ENCODE results near the gene GPR18.

GPR18 gene

DNA sequence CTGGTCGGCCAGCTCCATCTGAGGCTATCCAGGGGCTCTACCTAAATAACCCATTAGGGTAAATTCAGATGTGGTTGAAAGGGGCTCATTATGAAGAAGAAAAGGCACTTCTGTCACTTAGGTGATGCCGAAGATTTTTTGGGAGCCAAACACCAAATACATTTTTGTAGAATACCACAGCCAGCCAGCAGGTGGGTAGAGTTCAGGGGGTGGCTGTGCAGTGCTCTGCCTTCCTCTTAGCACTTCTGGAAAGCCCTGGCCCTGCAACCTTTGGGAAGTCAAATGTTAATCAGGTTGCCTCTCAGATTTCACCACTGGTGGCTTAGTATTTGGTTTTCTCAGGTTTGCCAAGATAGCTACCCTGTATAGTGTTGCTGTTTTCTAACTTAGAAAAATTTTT is 18.5 kb upstream of the GPR18 start:
- no peaks in the 10 kb centered on the region for H3K36me3 ChIP-seq (ENCODE audit: control insufficient read depth in 1 of 2, insufficient read depth in 2 of 2, low read length in 2 of 2)
- no peaks in the 10 kb centered on the region for H3K27me3 ChIP-seq (ENCODE audit: low read depth, low read length)
- no peaks in the 10 kb centered on the region for H3K4me1 ChIP-seq (ENCODE audit: control insufficient read depth in 1 of 2, insufficient read depth in 2 of 2, low read length in 2 of 2)
- peaks cover 0 to 5% of the 10 kb centered on the region in 2 donors for H3K9me3 ChIP-seq (ENCODE audit: control insufficient read depth in 1 of 2, low read length in 2 of 2)
- H3K4me3 ChIP-seq (ENCODE audit: low read depth in 1 of 2, low read length in 2 of 2) = no peak overlapping the region
- no peak overlapping the region for H3K27ac ChIP-seq (ENCODE audit: low read length)

DNA sequence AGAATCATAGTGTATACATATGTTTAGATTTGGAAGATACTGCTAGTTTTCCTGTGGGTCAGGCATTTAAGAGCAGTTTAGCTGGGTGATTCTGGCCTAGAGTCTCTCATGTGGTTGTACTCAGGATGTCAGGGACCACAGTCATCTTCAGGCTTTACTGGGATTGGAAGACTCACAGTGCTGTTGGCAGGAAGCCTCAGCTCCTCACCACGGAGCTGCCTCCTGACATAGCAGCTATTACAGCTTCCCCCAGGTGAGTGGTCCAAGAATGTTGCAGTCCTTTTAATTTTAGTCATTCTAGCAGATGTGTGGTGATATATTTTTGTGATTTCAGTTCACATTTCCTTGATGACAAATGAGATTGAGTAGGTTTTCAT is 16.9 kb upstream of the GPR18 start:
- no peaks in the 10 kb centered on the region for H3K4me1 ChIP-seq (ENCODE audit: control insufficient read depth in 1 of 2, insufficient read depth in 2 of 2, low read length in 2 of 2)
- H3K27ac ChIP-seq (ENCODE audit: low read length) = no peak overlapping the region
- no peaks in the 10 kb centered on the region for H3K36me3 ChIP-seq (ENCODE audit: control insufficient read depth in 1 of 2, insufficient read depth in 2 of 2, low read length in 2 of 2)
- H3K9me3 ChIP-seq (ENCODE audit: control insufficient read depth in 1 of 2, low read length in 2 of 2) = peaks cover 0 to 5% of the 10 kb centered on the region in 2 donors
- no peaks in the 10 kb centered on the region for H3K27me3 ChIP-seq (ENCODE audit: low read depth, low read length)
- no peak overlapping the region for H3K4me3 ChIP-seq (ENCODE audit: low read depth in 1 of 2, low read length in 2 of 2)

DNA sequence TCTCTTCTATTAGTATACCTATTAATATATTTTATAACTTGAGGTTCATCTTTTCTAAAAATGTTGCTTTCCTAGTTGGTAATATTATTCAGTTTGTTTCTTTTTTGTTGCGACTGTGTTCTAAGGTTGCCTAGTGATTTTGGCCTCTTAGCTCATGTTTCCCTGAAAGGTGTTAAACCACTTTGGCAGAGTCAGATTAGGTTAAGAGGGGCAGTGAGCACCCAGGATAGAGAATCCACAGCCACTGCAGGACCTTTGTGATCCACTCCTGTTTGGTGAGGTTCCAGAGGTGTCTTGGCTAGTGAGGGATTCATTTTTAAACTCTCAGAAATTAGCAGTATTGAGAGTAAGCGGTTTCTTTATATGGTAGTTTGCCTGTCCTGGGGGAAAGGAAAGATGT is 14.9 kb upstream of the GPR18 start:
- Histone ChIP-seq H3K36me3 (ENCODE audit: control insufficient read depth in 1 of 2, insufficient read depth in 2 of 2, low read length in 2 of 2) (peaks cover 0 to under 1% of the 10 kb centered on the region in 2 donors), H3K27me3 (ENCODE audit: low read depth, low read length) (no peaks in the 10 kb centered on the region), H3K4me3 (ENCODE audit: low read depth in 1 of 2, low read length in 2 of 2) (no peak overlapping the region), H3K4me1 (ENCODE audit: control insufficient read depth in 1 of 2, insufficient read depth in 2 of 2, low read length in 2 of 2) (no peaks in the 10 kb centered on the region), H3K9me3 (ENCODE audit: control insufficient read depth in 1 of 2, low read length in 2 of 2) (peaks cover 0 to 5% of the 10 kb centered on the region in 2 donors), H3K27ac (ENCODE audit: low read length) (no peak overlapping the region)

DNA sequence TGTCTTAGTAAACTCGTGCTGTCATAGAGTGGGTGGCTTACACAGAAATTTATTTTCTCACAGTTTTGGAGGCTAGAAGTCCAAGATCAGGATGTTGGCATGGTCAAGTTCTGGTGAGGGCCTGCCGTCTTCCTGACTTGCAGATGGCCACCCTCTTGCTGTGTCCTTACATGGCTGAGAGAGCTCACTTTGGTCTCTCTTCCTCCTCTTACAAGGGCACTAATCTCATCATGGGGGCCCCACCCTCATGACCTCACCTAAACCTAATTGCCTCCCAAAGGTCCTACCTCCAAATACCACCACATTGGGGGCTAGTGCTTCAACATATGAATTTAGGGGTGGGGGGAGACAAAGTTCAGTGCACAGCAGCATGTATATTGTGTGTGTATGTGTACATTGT is 14.3 kb upstream of the GPR18 start:
- Histone ChIP-seq H3K9me3 (ENCODE audit: control insufficient read depth in 1 of 2, low read length in 2 of 2) (peaks cover 0 to 5% of the 10 kb centered on the region in 2 donors), H3K4me1 (ENCODE audit: control insufficient read depth in 1 of 2, insufficient read depth in 2 of 2, low read length in 2 of 2) (no peaks in the 10 kb centered on the region), H3K27ac (ENCODE audit: low read length) (no peak overlapping the region), H3K4me3 (ENCODE audit: low read depth in 1 of 2, low read length in 2 of 2) (no peak overlapping the region), H3K36me3 (ENCODE audit: control insufficient read depth in 1 of 2, insufficient read depth in 2 of 2, low read length in 2 of 2) (peaks cover 0 to 4% of the 10 kb centered on the region in 2 donors), H3K27me3 (ENCODE audit: low read depth, low read length) (no peaks in the 10 kb centered on the region)

DNA sequence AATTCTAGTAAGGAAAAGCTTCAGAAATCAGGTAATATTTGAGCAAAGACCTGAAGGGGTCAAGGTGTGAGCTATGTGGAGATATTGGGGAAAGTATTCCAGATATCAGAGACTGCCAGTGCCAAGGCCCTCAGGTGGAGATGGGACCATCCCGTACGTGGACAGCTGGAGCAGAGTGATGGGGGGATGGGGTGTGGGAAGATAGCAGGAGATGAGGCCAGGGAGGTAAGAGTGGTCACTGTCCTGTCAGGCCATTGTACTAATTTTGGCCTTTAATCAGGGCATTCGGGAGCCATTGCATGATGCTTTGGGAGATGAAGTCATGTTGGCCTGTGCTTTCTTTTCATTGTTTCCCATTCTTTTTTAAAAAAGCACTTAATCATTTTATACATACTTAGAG is 13.1 kb upstream of the GPR18 start:
- Histone ChIP-seq H3K4me3 (ENCODE audit: low read depth in 1 of 2, low read length in 2 of 2) (no peak overlapping the region), H3K9me3 (ENCODE audit: control insufficient read depth in 1 of 2, low read length in 2 of 2) (peaks cover 0 to 5% of the 10 kb centered on the region in 2 donors), H3K4me1 (ENCODE audit: control insufficient read depth in 1 of 2, insufficient read depth in 2 of 2, low read length in 2 of 2) (no peaks in the 10 kb centered on the region), H3K36me3 (ENCODE audit: control insufficient read depth in 1 of 2, insufficient read depth in 2 of 2, low read length in 2 of 2) (peaks cover 0 to 4% of the 10 kb centered on the region in 2 donors), H3K27me3 (ENCODE audit: low read depth, low read length) (no peaks in the 10 kb centered on the region), H3K27ac (ENCODE audit: low read length) (peak overlapping the region; percentile 13)

DNA sequence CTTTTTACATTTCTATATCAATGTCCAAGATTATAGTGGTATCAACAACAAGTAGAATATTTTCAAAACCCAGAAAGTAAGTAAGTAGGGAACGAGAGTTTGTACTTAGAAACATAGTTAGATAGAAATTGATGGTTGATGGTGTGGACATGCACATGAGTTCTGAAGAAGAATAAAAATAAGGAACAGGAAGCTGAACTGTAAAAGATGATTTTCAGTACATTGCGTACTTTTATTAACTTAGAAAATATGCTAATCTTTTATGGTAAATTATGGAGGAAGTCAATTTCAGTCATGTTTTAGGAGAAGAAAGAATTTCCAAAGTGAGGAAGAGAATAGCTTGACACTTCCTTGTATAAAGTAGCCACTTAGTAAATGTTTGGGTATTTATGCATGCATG is 12.3 kb upstream of the GPR18 start:
- Histone ChIP-seq H3K36me3 (ENCODE audit: control insufficient read depth in 1 of 2, insufficient read depth in 2 of 2, low read length in 2 of 2) (peaks cover 0 to 4% of the 10 kb centered on the region in 2 donors), H3K27me3 (ENCODE audit: low read depth, low read length) (no peaks in the 10 kb centered on the region), H3K27ac (ENCODE audit: low read length) (peak overlapping the region; percentile 13), H3K4me3 (ENCODE audit: low read depth in 1 of 2, low read length in 2 of 2) (no peak overlapping the region), H3K9me3 (ENCODE audit: control insufficient read depth in 1 of 2, low read length in 2 of 2) (peaks cover 0 to 5% of the 10 kb centered on the region in 2 donors), H3K4me1 (ENCODE audit: control insufficient read depth in 1 of 2, insufficient read depth in 2 of 2, low read length in 2 of 2) (no peaks in the 10 kb centered on the region)

DNA sequence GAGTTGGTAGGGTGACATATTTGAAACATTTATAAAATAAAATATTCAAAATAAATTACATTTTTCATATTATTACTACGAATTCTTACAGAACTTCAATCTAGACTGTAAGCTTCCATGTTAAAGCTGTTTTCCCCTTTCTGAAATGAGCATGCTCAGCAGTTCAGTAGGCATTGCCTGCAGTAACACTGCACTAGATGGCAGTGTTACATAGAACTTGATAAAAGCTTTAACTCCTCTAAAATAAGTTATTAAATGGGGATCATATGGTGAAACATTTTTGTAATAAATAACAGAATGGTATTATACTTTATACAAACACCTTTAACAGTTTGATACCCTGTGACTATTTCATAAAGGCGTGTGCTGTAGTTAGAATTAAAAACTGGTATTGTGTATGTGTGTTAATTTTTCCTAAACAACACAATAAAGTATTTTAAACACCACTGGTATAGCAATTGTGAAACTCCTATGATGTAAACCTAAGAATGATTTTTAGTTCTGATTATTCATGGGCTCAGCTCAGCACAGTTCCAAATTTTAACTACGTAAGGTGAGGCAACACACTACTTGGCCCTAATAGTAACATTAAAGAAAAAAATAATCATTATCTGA is 11.6 kb upstream of the GPR18 start:
- peaks cover 0 to 5% of the 10 kb centered on the region in 2 donors for H3K9me3 ChIP-seq (ENCODE audit: control insufficient read depth in 1 of 2, low read length in 2 of 2)
- H3K4me3 ChIP-seq (ENCODE audit: low read depth in 1 of 2, low read length in 2 of 2) = no peak overlapping the region
- H3K4me1 ChIP-seq (ENCODE audit: control insufficient read depth in 1 of 2, insufficient read depth in 2 of 2, low read length in 2 of 2) = no peaks in the 10 kb centered on the region
- H3K27me3 ChIP-seq (ENCODE audit: low read depth, low read length) = no peaks in the 10 kb centered on the region
- no peak overlapping the region for H3K27ac ChIP-seq (ENCODE audit: low read length)
- peaks cover 0 to 4% of the 10 kb centered on the region in 2 donors for H3K36me3 ChIP-seq (ENCODE audit: control insufficient read depth in 1 of 2, insufficient read depth in 2 of 2, low read length in 2 of 2)

DNA sequence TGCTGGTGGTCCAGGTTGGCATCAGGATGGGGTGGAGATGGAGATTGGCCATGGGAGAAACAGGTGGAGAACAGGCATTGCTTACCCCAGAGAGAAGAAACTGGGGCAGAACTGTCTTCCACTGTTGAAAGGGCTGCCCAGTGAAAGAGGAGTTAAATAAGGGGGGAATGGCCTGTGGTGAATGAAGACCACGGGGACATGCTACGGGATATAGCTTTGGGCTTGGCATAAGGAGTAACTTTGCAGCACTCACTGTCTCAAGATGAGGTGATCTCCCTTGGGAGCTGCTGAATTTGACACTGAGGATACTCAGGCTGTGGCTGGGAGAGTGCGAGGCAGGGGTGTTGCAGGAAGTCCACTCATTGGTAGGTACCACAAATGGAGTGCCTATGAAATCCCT is 10.6 kb upstream of the GPR18 start:
- H3K36me3 ChIP-seq (ENCODE audit: control insufficient read depth in 1 of 2, insufficient read depth in 2 of 2, low read length in 2 of 2) = peaks cover 0 to 4% of the 10 kb centered on the region in 2 donors
- no peak overlapping the region for H3K27ac ChIP-seq (ENCODE audit: low read length)
- H3K4me1 ChIP-seq (ENCODE audit: control insufficient read depth in 1 of 2, insufficient read depth in 2 of 2, low read length in 2 of 2) = peaks cover 0 to 7% of the 10 kb centered on the region in 2 donors
- no peak overlapping the region for H3K4me3 ChIP-seq (ENCODE audit: low read depth in 1 of 2, low read length in 2 of 2)
- H3K27me3 ChIP-seq (ENCODE audit: low read depth, low read length) = no peaks in the 10 kb centered on the region
- H3K9me3 ChIP-seq (ENCODE audit: control insufficient read depth in 1 of 2, low read length in 2 of 2) = peaks cover 0 to 5% of the 10 kb centered on the region in 2 donors

DNA sequence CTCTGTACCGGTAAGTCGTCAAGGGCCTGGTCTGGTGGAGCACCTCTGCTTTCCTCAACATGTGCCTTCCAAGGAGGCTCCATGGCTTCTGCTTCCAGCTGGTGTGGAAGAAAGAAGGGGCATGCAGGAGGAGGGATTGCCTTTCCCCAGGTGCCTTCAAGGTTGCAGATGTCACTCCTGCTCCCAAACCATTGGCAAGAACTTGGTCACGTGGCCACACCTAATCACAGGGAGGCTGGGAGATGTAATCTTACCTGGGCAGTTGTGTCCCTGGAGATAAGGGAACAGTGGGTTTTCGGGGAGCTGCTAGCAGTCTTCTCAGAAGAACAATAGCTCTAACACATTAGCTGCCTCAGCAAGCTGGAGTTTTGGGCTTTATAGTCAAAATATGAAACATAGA is 9.7 kb upstream of the GPR18 start:
- Histone ChIP-seq H3K27me3 (ENCODE audit: low read depth, low read length) (no peaks in the 10 kb centered on the region), H3K36me3 (ENCODE audit: control insufficient read depth in 1 of 2, insufficient read depth in 2 of 2, low read length in 2 of 2) (peaks cover 0 to 4% of the 10 kb centered on the region in 2 donors), H3K9me3 (ENCODE audit: control insufficient read depth in 1 of 2, low read length in 2 of 2) (peaks cover 0 to 5% of the 10 kb centered on the region in 2 donors), H3K27ac (ENCODE audit: low read length) (no peak overlapping the region), H3K4me1 (ENCODE audit: control insufficient read depth in 1 of 2, insufficient read depth in 2 of 2, low read length in 2 of 2) (peaks cover 0 to 7% of the 10 kb centered on the region in 2 donors), H3K4me3 (ENCODE audit: low read depth in 1 of 2, low read length in 2 of 2) (no peak overlapping the region)

DNA sequence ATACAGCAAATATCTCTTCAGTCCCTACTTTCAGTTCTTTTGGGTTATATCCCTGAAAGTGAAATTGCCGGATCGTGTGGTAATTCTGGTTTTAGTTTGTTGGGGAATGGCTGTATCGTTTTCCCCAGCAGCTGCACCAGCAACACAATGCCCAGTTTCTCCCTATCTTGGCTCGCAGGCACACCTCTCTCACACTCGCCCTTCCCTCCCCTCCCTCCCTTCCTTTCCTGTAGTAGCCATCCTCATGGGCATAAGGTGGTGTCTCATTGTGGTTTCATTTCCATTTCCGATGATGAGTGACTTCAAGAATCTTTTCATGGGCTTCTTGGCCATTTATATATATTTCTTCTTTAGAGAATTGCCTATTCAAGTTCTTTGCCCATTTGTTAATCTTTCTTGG is 8.6 kb upstream of the GPR18 start:
- Histone ChIP-seq H3K4me1 (ENCODE audit: control insufficient read depth in 1 of 2, insufficient read depth in 2 of 2, low read length in 2 of 2) (peaks cover 0 to 7% of the 10 kb centered on the region in 2 donors), H3K27me3 (ENCODE audit: low read depth, low read length) (no peaks in the 10 kb centered on the region), H3K9me3 (ENCODE audit: control insufficient read depth in 1 of 2, low read length in 2 of 2) (no peaks in the 10 kb centered on the region)

DNA sequence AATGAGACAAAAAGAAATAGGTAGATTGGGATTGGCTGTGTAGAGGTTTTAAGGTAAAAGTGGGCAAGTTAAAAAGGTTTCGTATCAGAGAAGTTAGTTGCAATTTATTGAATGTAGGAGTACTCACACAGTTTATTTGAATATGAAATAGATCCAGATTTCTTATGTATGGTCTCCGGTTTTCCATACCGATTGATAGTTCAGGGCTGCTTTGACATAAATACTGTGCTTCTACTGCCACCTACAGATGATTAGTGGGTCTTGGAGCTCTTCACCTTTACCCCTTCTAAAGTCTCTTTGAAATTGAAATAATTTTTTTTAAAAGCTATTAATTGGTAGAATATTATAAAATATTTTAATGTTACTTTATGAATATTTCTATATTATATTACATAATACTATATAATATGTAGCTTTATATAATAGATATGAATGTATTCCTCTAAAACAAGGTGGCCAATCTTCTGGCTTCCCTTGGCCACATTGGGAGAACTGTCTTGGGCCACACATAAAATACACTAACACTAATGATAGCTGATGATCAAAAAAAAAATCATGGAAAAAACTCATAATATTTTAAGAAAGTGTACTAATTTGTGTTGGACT is 7.7 kb upstream of the GPR18 start:
- Histone ChIP-seq H3K4me3 (ENCODE audit: low read depth in 1 of 2, low read length in 2 of 2) (no peak overlapping the region), H3K27me3 (ENCODE audit: low read depth, low read length) (no peaks in the 10 kb centered on the region), H3K9me3 (ENCODE audit: control insufficient read depth in 1 of 2, low read length in 2 of 2) (no peaks in the 10 kb centered on the region), H3K4me1 (ENCODE audit: control insufficient read depth in 1 of 2, insufficient read depth in 2 of 2, low read length in 2 of 2) (peaks cover 0 to 7% of the 10 kb centered on the region in 2 donors), H3K36me3 (ENCODE audit: control insufficient read depth in 1 of 2, insufficient read depth in 2 of 2, low read length in 2 of 2) (peaks cover 0 to 8% of the 10 kb centered on the region in 2 donors), H3K27ac (ENCODE audit: low read length) (no peak overlapping the region)

More for the DNA sequence above, 8.6 kb upstream of the GPR18 start:
- Histone ChIP-seq H3K27ac (ENCODE audit: low read length) (no peak overlapping the region), H3K4me3 (ENCODE audit: low read depth in 1 of 2, low read length in 2 of 2) (no peak overlapping the region), H3K36me3 (ENCODE audit: control insufficient read depth in 1 of 2, insufficient read depth in 2 of 2, low read length in 2 of 2) (peaks cover 0 to 5% of the 10 kb centered on the region in 2 donors)
